Fibroblast of skin of right biceps (primary cell): Measurements from ENCODE around the gene STK10.
A peak's percentile ranks its signal among the peaks of the same experiment; 100 is the strongest.

Experiments
- DNase-seq: peaks from one replicate; pipeline ENCODE4 v3.0.0-alpha.2; 2013

STK10 gene

DNA sequence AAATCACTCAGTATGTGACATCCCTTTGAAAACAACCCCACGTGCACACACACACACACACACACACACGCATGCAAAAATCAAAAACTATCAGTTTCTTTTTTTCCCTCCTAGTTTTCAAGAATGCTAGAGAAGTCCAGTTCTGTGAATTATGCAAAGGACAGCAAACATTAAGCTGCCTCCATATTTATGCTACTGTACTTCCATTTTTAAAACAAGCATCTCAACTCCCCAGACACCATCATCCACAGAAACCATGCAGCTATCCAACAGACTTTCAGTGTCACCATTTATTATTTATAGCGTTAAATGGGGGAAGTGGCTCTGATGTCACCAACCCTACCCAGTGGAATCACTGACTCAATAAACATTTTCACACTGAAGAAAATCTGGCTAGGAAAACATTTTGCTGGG, 183.2 kb downstream of the STK10 start:
- DNase-seq = peak; percentile 44

DNA sequence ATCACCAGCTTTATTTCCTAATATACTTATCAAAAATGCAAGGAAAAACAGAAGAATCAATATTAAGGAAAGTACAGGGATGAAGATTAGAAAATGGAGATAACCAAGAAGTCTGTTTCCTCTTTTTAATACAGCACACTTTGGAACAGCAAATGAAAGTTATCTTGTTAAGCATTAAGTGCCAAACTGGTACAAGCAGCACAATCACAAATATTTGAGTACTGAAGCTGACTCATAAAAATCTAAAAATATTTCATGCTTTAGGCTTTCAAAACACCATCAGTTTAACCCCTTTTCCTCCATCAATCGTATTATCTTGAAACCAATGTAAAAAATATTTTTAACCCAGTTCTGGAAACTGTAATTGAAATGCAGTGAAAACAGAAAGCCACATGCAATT, 184.3 kb downstream of the STK10 start:
- no peak for DNase-seq

DNA sequence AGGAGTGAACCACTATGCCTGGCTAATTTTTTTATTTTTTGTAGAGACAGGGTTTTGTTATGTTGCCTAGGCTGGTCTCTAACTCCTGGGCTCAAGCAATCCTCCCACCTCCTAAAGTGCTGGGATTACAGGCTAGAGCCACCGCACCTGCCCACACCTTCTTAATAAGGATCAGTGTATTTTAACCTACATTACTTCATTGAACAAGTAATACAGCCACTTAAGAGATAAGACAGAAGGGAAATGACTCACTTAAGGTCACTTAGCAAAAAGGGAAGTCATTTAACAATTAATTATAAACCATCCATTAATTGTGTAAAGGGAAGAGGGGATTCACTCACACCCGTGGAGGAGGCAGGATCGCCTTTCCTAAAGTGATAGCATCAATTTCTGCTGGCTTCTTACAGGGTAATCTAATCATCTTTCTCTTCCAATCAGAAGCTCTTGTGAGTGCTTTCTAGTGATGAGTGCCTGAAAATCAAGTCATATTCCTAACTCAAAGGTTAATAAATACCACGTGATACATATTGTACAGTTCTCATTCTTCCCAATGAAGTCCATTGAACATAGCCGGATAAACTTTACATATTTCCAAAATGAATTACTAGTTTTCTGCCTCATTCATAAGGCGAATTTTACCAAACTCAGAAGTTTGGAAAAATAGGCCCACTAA, 185.0 kb downstream of the STK10 start:
- no peak for DNase-seq

DNA sequence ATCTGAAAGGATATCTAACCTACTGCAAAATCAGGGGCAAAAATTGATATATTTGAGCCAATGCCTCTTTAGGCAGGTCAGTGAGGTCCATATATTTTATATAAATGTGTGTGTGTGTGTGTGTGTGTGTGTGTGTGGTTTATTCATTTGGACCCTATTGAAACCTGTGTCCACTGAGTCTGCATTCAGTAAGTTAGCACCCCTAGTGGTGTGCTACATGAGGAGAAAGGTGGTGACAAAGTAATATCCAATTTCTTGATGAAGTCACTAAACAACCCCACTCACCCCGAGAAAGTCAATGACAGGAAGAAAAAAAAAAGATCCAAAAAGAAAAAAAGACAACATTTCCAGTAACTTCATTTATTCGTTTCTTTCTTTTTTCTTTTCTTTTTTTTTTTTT, 185.7 kb downstream of the STK10 start:
- no peak for DNase-seq

DNA sequence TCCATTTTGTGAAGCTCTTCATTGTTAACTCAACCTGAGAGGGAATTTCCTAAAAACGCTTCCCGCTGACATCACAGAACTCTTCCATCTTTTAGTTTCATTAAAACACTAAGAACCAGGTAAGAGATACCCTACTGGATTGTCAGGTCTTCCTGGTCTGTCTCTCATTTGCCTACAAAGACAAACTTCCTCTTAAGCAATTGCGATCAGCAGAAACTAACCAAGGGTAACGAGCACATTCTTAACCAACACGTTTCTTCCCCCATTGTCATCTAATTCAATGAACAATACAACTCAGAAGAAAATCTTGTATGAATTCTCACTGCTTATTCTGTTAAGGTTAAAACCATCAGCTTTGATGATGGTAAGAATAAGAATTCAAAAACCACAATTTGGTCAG, 188.1 kb downstream of the STK10 start:
- no peak for DNase-seq

DNA sequence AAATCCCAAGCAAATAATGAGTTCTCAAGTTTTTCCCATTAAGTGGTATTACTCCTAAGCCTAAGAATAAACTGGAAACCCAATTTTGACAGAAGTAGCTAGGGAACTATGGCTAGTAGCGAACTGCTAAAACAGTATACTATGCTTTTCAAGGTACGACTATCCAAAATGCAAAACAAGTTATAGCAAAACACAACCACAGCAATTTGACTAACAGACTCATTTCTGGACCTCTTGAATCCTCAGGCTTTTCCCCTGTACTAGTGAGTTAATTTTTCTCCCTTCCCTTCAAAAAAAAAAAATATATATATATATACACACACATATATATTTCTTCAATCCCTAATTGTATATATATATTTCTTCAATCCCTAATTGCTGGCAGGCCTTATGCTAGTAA, 188.9 kb downstream of the STK10 start:
- no peak for DNase-seq

DNA sequence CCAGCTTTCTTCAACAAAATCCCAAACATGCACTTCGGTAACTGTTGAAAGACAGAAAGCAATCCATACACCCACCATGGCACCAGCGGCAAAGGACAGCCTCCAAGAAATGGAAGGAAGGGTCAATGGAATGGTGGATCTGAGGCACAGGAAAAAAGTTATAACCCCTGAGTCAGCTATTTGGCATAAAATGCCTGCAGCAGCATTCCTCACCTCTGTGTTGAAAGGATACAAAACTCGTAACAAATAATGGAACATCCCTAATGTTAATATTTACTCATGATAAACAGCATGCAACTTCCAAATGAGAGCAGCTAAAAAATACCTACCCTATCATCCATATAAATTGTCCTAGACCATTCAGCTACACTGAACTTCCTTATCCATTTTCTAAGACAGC, 191.0 kb downstream of the STK10 start:
- DNase-seq = no peak

DNA sequence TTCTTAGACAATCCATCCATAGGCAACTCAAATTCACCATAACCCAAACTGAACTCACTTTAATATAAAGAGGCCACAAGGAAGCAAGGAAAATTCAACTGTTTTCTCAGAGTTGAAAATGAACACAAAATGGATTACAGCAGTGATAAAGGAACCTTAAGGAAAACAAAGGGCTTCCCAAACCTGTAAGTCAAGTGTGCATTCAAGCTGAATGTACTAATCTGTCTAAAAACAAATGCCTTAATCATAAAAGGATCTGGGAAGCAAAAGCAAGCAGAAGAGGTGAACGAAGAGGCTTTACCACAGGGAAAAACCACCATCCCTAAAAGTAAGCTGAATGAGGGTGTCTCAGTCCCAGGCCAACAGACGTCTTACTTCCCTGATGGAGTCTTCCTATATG, 195.2 kb downstream of the STK10 start:
- no peak for DNase-seq

DNA sequence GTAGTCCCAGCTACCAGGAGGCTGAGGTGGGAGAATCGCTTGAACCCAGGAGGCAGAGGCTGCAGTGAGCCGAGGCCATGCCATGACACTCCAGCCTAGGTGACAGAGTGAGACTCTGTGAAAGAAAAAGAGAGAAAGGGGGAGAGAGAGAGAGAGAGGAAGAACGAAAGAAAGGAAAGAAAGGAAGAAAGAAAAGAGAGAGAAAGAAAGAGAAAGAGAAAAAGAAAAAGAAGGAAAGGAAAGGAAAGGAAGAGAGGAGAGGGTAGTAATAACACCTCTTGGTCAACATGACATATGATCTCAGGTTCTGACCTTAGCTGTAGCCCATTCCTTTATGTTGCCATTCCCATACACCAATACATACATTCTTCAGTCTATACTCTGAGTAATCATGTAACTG, 195.7 kb downstream of the STK10 start:
- no peak for DNase-seq
